Stimulated activated CD4-positive, alpha-beta T cell treated with anti-CD3 and anti-CD28 coated beads, Interleukin-12 subunit alpha, Interleukin-12 subunit beta, amount 100 ng/mL, for 48 hours (primary cell): ENCODE measurements around the gene PTPN1.
"Not testable (repeated sequence)": the region's sequence is repeated elsewhere in the genome, so short reads cannot be mapped to it uniquely, and the experiment has no call there.

Experiments
- DNase-seq, 3 donors: peaks; one replicate each; pipeline ENCODE4 v3.0.0-alpha.2; 2020; ENCODE audit warnings: low read depth in 2 of 3, low spot score in 1 of 3

PTPN1 gene

DNA sequence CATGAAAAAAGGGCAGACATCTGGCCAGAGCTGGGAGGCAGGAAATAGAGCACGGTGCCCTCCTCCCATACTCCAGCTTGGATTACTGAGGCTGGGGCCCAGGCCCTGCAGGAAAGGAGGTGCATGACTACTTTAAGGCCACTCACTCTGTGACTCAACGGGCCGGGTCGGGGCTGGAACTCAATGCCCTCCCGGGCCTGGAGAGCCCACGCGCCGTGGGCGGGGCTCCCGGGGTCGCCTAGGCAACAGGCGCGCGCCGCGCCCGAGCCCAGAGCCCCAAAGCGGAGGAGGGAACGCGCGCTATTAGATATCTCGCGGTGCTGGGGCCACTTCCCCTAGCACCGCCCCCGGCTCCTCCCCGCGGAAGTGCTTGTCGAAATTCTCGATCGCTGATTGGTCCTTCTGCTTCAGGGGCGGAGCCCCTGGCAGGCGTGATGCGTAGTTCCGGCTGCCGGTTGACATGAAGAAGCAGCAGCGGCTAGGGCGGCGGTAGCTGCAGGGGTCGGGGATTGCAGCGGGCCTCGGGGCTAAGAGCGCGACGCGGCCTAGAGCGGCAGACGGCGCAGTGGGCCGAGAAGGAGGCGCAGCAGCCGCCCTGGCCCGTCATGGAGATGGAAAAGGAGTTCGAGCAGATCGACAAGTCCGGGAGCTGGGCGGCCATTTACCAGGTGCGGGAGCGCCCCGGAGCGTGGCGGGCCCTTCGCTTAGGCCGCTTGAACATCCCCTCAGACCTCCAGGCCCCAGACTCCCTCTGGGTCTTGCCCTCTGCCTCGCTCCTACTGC is at the start of gene PTPN1:
Gene PTPN1 (plus strand): TSS at position 461 of the 783 bp plus-strand sequence. CDS start 145 bp downstream, at position 606.
- peak; percentile 98 to 99 (median 99) for DNase-seq

DNA sequence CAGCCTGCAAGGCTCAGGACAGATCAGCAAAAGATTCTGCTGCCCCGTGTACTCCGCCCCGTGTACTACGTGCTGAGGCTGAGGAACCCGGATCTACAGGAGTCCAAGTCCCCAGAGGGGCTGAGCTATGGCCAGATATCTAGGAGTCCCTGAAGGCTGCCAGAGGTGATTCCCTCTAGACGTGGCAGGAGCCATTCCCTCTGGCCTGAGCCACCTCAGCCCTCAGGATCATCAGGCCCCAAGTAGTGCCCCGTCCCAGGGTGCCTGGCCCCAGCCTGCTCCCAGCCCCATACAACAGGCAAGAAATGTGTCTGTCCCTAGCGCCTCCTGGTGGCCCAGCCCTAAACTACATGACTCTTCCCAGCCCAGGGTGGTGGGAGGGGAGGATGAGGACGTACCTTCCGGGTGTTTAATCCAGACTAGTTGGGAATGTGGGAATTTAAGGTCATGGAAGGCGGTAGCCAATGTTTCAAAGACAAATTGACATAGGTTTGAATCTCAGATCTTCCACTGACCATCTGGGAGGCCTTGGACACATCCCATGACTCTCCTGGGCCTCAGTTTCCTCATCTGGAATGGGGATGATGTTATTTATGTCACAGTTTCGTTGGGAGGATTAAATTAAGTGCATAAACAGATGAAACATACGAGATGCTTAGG is 49.4 kb upstream of the PTPN1 start:
- peak; percentile 75 to 95 (median 79) for DNase-seq

DNA sequence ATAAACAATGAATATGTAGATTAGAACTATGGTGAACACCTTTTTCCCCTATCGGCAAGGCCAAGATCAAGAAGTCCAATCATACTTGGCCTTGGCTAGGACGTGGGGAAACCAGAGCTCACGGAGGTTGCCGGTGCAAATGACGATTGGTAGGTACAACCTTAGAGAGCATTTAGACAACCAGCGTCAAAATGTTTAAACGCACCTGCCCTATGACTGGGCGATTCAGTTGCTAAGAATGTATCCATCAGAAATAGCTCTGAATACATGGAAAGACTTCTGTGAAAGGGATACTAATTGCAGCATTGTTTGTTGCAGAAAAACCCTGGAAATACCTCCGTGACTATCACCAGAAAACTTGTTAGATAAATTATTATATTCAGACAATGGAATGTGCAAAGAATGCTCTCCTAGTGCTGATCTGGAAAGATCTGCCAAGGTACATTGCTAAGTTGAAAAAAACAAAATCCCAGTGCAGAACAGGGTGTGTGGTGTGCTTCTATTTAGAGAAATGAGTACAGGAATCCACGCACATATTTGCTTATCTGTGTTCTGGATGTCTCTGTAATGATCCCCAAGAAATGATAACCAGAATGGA is 48.0 kb upstream of the PTPN1 start:
- no peak for DNase-seq

DNA sequence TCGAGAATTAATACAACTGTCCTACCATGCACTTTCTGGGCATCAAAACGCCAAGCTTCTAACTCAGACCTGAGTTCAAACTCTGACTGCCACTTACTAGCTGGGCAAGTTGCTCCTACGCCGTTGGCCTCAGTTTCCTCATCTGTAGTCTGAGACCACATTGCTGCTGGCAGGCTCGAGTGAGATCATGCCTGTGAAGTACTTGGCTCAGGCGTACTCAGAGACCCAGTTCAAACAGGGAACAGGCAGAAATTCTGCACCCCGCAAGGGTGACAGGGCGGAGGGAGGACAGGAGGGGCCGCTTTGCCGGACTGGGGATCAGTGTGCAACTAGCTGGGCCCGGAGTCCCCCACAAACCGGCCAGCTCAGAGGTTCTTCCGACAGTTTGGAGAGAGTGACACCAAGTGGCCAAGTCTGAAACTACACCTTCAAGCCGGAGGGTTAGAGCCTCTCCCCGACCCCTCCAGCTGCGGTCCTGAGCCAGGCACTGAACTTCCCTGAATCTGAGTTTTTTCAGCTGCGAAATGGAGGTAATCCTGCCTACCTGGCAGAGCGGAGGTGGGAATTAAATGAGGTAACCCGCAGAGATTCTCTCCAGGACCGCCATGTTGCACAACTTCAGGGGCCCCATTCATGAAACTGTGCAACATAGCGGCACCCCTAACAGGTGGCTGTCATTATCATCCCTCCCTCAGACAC is 46.0 kb upstream of the PTPN1 start:
- peak; percentile 33 to 51 (median 34) for DNase-seq

DNA sequence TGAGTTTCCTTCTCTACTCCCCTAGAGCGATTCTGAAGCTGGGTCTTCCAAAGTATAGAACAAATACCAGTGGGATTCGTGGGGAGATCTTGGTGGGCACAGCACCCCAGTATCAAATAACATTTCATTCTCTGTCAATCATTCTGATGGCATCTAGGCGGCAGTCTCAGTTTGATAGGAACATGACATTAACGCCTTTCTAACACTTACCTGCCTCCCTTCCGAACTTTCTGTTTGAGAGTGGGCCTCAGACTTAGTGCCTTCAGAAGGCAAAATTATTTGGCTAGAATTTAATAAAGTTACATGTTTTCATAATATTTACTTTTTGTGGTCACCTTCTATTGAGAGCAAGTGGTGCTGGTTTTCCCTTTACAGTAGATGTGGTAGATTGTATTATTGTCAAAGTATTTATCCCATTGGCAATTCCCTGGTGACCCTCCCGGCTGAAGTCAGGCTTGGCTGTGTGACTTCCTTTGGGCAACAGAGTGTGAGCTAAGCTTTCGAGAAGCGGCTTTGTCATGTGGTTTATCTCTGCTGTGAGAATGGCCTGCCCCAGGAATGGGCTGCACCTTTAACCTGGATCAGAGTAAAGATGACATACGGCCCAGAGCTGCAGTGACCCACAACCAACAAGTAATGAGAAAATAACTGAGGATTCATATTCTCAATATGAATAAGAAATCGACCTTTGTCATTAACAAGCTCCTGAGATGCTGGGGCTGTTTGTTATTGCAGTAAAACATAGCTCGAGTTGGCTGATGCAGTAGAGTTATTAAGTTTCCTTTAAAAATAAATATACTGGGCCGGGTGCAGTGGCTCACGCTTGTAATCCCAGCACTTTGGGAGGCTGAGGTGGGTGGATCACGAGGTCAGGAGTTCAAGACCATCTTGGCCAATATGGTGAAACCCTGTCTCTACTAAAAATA is 45.2 kb upstream of the PTPN1 start:
- no peak for DNase-seq

DNA sequence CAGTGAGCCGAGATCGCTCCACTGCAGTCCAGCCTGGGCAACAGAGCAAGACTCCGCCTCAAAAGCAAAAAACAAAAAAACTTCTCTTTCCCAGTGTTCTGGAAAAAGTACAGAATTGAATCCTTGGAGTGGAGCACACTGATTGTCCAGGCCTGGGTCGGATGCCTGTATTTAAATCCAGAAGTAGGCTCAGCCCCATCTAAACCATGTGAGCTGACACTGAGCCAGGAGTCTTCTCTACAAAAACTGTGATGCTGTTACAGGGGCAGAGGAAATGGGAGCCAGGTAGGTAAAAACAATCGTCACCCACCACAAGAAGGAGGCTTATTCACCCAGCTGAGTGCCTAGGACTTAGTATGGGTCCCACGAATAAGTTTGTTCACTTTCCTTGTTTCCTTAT is 43.0 kb upstream of the PTPN1 start:
- DNase-seq = no peak

DNA sequence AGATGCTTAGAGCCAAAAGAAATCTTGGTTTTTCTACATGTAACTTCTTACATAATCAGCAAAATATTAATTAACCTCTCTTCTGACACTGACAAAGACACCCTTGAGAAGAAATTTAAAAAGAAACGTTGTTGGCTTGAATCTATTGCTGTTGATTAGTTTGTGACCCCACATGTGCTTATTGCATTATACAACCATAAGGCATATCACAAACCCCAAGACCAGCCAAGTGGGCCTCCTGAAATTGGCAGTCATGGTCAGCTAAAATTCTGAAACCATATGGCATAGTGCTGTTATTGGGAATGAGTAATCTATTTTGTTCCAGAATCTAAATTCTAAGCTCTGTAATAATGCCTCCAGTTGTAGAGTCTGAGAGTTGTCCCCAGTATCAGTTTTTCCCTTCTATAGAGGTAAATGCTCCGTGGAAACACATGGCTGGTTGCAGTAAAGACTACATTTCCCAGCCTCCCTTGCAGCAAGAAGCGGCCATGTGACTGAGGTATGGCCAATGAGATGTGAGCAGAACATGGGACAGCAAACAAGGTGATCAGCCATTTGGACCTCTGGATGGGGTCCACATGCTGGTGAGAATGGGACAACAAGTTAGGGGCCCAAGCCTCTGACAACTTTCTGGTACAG is 42.3 kb upstream of the PTPN1 start:
- peak in 1 of 3 donors; percentile 31 for DNase-seq

DNA sequence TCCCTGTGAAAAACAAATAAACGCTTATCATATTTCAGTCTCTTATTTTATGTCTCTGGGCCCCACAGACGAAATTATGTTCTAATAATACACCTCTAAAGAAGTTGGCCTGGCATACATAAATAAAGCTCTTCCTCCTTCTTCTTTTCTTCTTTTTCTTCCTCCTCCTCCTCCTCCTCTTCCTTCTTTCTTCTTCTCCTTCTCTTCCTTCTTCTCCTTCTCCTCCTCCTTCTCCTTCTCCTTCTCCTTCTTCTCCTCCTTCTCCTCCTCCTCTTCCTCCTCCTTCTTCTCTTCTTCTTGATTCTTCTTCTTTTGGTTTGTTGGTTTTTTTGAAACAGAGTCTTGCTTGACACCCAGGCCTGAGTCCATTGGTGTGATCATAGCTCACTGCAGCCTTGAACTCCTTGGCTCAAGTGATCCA is 41.8 kb upstream of the PTPN1 start:
- DNase-seq = no peak

DNA sequence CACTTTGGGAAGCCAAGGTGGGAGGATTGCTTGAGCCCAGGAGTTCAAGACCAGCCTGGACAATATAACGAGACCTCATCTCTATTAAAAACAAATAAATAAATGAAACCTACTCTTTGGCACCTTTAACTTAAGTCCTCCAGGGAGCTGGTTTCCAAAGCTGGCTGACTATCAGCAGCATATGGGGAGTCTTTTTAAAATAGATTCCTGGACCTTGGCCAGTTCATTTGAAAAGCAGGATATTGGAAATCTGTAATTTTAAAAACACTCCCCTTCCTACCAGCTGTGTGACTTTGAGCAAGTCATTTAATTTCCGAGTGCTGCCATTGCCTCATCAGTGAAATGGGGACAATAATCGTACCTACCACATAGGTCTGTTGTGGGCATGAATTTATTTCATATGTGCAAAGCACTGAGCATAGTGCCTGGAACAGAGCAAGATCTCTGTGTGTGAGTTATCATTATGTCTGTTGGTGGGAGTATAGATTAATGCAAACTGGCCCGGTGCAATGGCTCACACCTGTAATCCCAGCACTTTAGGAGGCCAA is 40.9 kb upstream of the PTPN1 start:
- DNase-seq = no peak

DNA sequence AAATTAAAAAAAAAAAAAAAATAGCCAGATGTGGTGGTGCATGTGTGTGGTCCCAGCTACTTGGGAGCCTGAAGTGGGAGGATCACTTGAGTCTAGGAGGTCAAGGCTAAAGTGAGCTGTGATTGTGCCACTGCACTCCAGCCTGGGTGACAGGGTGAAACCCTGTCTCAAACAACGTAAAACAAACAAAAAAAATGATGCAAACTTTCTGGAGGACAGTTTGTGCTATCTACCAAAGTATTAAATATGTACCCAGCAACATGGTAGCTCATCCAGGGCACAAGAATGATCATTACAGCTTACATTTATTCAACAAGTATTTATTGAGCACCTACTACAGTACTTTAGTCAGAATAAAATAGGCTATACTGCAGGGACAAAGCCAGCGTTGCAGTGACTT is 40.4 kb upstream of the PTPN1 start:
- DNase-seq = no peak

DNA sequence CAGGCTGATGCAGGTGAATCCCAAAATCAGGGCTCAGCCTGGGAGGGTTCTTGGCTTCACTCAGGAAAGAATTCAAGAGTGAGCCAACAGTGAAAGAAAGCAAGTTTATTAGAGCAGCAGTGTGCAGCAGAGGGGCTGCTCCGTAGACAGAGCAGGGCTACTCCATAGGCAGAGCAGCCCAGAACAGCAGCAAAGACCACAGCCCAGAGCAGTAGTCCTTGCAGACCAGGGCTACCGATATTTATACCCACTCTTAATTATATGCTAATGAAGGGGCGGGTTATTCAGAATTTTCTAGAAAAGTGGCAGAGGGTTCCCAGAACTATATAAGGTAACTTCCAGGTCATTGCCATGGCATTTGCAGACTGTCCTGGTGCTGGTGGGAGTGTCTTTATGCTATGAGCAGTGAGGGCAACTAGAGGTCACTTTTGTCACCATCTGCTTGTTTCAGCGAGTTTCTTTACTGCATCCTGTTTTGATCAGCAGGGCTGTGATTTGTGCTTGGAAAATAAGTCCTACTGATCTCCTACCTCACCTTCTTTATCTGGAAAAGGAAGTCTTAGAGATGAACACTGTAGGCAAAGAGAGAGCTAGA is 39.8 kb upstream of the PTPN1 start:
- DNase-seq = no peak

DNA sequence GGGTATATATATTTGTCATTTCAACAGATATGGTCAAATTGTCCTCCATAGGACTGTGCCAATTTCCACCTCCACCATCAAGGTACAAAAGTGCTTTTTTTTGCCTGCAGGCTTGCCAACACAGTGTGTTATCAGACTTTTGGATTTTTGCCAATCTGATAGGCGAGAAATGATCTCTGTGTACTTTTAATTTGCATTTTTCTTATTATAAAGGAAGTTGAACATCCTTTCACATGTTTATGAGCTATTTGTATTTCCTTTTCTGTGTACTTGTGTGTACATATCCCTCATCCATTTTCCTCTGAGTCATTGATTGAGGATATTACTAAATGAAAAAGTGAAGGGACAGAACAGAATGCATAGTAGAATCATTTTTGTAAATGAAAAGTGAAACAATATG is 39.0 kb upstream of the PTPN1 start:
- no peak for DNase-seq

DNA sequence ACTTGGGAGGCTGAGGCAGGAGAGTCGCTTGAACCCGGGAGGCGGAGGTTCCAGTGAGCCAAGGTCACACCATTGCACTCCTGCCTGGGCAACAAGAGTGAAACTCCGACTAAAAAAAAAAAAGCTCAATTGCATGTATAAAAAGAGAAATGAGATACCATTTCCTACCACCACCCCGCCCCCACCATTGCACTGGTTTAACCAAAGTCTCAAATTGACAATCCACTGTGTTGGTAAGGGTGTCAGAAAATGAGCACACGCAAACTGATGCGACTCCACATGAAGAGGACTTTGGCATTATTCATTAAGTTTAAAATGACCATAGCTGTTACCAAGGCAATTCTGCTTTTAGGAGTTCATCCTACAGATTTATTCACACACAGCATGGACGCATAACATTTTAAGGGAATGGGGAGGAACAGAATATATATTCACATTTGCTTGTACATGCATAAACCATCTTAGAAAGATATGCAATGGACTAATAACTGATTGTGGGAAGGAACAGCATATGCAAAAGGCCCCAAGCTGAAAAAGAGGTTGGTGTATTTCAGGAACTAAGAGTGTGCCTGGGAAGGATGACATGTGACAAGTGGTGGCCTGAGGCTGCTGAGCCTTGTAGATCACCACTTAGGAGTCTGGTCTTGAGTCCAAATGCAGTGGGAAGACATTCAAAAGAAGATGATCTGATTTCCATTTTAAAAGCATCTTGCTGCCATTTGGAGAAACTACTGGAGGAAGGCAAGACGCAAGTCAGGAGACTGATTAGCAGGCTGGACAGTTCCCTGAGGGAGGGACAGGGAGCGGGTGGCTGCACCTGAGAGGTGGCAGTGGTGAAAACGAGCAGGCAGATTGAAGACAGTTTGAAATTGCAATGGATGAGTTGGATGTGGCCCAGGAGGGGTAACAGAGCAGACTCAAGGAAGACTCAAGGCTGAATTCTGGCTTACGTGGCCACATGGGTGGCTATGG is 37.2 kb upstream of the PTPN1 start:
- peak in 2 of 3 donors; percentile 12 to 27 for DNase-seq

DNA sequence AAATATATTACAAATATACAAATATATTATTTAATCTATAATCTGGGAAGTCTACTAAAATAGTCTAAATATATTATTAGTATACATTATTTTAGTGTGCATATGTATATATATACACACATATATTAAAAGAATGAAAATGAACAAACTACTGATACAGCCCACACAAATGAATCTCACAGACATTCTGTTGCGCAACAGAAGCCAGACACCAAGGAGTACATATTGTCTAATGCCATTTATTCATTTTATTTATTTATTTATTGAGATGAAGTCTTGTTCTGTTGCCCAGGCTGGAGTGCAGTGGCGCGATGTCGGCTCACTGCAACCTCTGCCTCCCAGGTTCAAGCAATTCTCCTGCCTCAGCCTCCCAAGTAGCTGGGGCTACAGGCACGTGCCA is 35.8 kb upstream of the PTPN1 start:
- not testable (repeated sequence) for DNase-seq

DNA sequence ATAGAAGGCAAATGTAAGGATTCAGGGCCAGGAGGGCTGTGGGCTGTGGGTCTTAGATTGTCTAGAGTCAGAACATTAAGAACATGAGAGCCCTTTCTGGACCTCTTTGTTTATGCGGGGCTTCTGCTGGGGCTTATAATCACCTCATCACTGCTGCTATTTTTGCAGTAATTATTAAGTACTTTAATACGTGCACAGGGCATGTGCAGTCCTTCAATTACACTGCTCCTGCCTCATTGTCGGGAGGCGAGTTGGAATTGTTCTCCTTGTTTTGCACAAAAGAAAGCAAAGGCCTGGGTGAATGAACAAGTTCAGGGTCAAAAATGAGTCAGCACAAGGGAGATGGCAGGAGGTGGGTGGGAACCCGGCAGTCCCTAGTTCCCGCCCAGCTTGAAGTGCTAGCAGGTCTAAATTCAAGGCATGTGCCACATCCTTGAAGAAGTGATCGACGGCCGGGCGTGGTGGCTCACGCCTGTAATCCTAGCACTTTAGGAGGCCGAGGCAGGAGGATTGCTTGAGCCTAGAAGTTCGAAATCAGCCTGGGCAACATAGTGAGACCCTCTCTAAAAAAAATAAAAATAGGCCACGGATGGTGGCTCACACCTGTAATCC is 34.4 kb upstream of the PTPN1 start:
- DNase-seq = no peak

DNA sequence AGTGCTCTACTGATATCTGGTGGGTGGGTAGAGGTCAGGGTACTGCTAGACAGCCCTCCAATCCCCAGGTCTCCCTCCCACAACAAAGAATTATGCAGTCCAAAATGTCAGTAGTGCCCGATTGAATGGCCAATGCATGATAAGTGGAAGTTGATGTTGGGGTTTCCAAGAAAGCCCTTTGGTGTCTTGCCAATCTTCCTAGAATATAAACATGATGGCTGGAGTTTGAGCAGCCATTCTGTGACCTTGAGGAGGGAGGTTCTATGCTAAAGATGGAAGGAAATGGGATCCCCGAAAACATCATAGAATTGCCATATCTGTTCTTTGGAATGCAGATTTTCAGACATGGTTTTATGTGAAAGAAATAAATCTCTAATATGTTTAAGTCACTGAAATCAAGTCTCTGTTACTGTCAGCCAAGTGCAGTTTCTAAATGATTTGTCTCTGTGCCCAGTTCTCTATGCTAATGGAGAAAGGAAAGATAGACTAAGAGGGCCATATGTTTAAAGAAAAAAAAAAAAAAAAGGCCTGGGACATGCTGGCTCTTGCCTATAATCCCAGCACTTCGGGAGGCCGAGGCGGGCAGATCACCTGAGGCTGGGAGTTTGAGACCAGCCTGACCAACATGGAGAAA is 32.8 kb upstream of the PTPN1 start:
- no peak for DNase-seq
